IMR-90 (cell line): Measurements from ENCODE around the gene HAO2. TPM values are rescaled to one million over a fixed set of nuclear protein-coding genes. Genes with fewer than 3 reads are reported as not detected.

Source experiments
- ATAC-seq: fragments of 200-7000 bp; cut with Tn5 transposase; 2 replicates; pipeline ENCODE4 v1.9.1; 2020; ENCODE audit warnings: low read depth, mild to moderate bottlenecking, moderate library complexity
- BruUV-seq: library from RNA; stranded (reverse); fragments of 400-500 nt; replicated peaks from 2 replicates; lab custom pipeline; 2021; lab: Mats Ljungman, UMichigan
- CTCF ChIA-PET: fragments of 300-600 bp; formaldehyde crosslinking; extraction: SDS; loops from one replicate; lab custom pipeline; 2021; ENCODE audit warnings: antibody characterized with exemption; lab: Yijun Ruan, JAX
- POLR2A ChIA-PET: fragments of 300-600 bp; sonication (Branson Sonifier 250); formaldehyde crosslinking; loops from one replicate; lab custom pipeline; 2022; ENCODE audit warnings: antibody characterized with exemption; ENCODE audit not compliant: unreplicated experiment; lab: Charles Lee
- DNase-seq: peaks from one replicate; pipeline ENCODE4 v3.0.0; 2013
- H2AFZ ChIP-seq: replicated peaks from 2 replicates; pipeline ENCODE3; 2013; ENCODE audit warnings: low read length, mild to moderate bottlenecking; ENCODE audit not compliant: poor library complexity
- H2AK5ac ChIP-seq: 2 replicates; pipeline ENCODE4 v1.6.1; 2013; ENCODE audit warnings: low read depth, low read length, inconsistent platforms
- H2AK9ac ChIP-seq: replicated peaks from 2 replicates; pipeline ENCODE3; 2013; ENCODE audit warnings: mild to moderate bottlenecking, low read depth, low read length, moderate library complexity; ENCODE audit not compliant: poor library complexity
- H2BK120ac ChIP-seq: 2 replicates; pipeline ENCODE4 v1.6.1; 2013; ENCODE audit warnings: low read depth, low read length, inconsistent platforms
- H2BK15ac ChIP-seq: 3 replicates; pipeline ENCODE4 v1.6.1; 2013; ENCODE audit warnings: low read depth, low read length, inconsistent platforms
- H2BK20ac ChIP-seq: 2 replicates; pipeline ENCODE4 v1.6.1; 2013; ENCODE audit warnings: low read depth, mild to moderate bottlenecking, inconsistent platforms, low read length, moderate library complexity
- H2BK5ac ChIP-seq: 2 replicates; pipeline ENCODE4 v1.6.1; 2013; ENCODE audit warnings: mild to moderate bottlenecking, low read depth, low read length, inconsistent platforms; ENCODE audit not compliant: poor library complexity, severe bottlenecking
- H3K14ac ChIP-seq: replicated peaks from 2 replicates; pipeline ENCODE4 v1.6.1; 2013; ENCODE audit warnings: low read depth, low read length, inconsistent platforms
- H3K18ac ChIP-seq: 2 replicates; pipeline ENCODE4 v1.6.1; 2013; ENCODE audit warnings: low read depth, low read length, control low read depth
- H3K23ac ChIP-seq: 2 replicates; pipeline ENCODE4 v1.6.1; 2013; ENCODE audit warnings: low read depth, low read length, inconsistent platforms
- H3K27ac ChIP-seq: 2 replicates; pipeline ENCODE4 v1.5.1; 2013; ENCODE audit warnings: mild to moderate bottlenecking, control low read depth, low read length; ENCODE audit not compliant: insufficient read depth
- H3K27me3 ChIP-seq: 2 replicates; pipeline ENCODE4 v1.6.1; 2013; ENCODE audit warnings: low read length; ENCODE audit not compliant: control insufficient read depth, insufficient read depth
- H3K36me3 ChIP-seq: 2 replicates; pipeline ENCODE4 v1.6.1; 2013; ENCODE audit warnings: low read length, mixed read lengths; ENCODE audit not compliant: control insufficient read depth, insufficient read depth
- H3K4ac ChIP-seq: 2 replicates; pipeline ENCODE4 v1.6.1; 2013; ENCODE audit warnings: low read depth, low read length, inconsistent platforms
- H3K4me1 ChIP-seq: 2 replicates; pipeline ENCODE4 v1.6.1; 2013; ENCODE audit warnings: low read length, mixed read lengths; ENCODE audit not compliant: control insufficient read depth, insufficient read depth
- H3K4me2 ChIP-seq: 2 replicates; pipeline ENCODE4 v1.6.1; 2013; ENCODE audit warnings: low read depth, mild to moderate bottlenecking, control low read depth, low read length, moderate library complexity
- H3K4me3 ChIP-seq: 2 replicates; pipeline ENCODE4 v1.5.1; 2013; ENCODE audit warnings: low read depth, mild to moderate bottlenecking, control low read depth, low read length, moderate library complexity; ENCODE audit not compliant: insufficient read depth
- H3K56ac ChIP-seq: 2 replicates; pipeline ENCODE4 v1.6.1; 2013; ENCODE audit warnings: low read length, inconsistent platforms; ENCODE audit not compliant: insufficient read depth; ENCODE audit errors: extremely low read depth
- H3K79me1 ChIP-seq, 2 experiments: 2 replicates each; pipeline ENCODE4 v1.6.1; 2013; ENCODE audit warnings: low read length in 2 of 2, inconsistent platforms in 1 of 2, low read depth in 1 of 2
- H3K9ac ChIP-seq: 2 replicates; pipeline ENCODE4 v1.6.1; 2013; ENCODE audit warnings: low read depth, low read length, control low read depth
- H3K9me1 ChIP-seq: 2 replicates; pipeline ENCODE4 v1.6.1; 2013; ENCODE audit warnings: low read length, inconsistent platforms; ENCODE audit not compliant: insufficient read depth
- H3K9me3 ChIP-seq: 2 replicates; pipeline ENCODE4 v1.6.1; 2013; ENCODE audit warnings: low read length; ENCODE audit not compliant: control insufficient read depth, insufficient read depth
- H4K20me1 ChIP-seq: 2 replicates; pipeline ENCODE4 v1.6.1; 2013; ENCODE audit warnings: low read length, inconsistent platforms; ENCODE audit not compliant: insufficient read depth
- H4K5ac ChIP-seq: 2 replicates; pipeline ENCODE4 v1.6.1; 2013; ENCODE audit warnings: mild to moderate bottlenecking, low read depth, low read length, control low read depth
- H4K8ac ChIP-seq, 2 experiments: 2 replicates each; pipeline ENCODE4 v1.6.1; 2013; ENCODE audit warnings: low read depth in 2 of 2, low read length in 2 of 2, control low read depth in 1 of 2, inconsistent platforms in 1 of 2
- H4K91ac ChIP-seq: 2 replicates; pipeline ENCODE4 v1.6.1; 2013; ENCODE audit warnings: low read depth, low read length, inconsistent platforms; ENCODE audit not compliant: insufficient read depth
- BHLHE40 ChIP-seq: fragments of 150-350 bp; IDR thresholded peaks from 2 replicates; pipeline ENCODE4 v1.6.1; 2016; ENCODE audit warnings: mild to moderate bottlenecking, low read depth, low read length
- CEBPB ChIP-seq: IDR thresholded peaks from 2 replicates; pipeline ENCODE4 v1.6.1; 2012; ENCODE audit warnings: low read depth, low read length, improper control_type of control experiment
- CHD1 ChIP-seq: IDR thresholded peaks from 2 replicates; pipeline ENCODE4 v1.6.1; 2012; ENCODE audit warnings: low read depth, low read length, improper control_type of control experiment
- CTCF ChIP-seq: conservative IDR thresholded peaks from 2 replicates; pipeline ENCODE4 v1.5.1; 2012; ENCODE audit warnings: mild to moderate bottlenecking, low read depth, low read length, improper control_type of control experiment
- ELK1 ChIP-seq: fragments of 150-350 bp; IDR thresholded peaks from 2 replicates; pipeline ENCODE4 v1.6.1; 2016; ENCODE audit warnings: low read depth, mild to moderate bottlenecking, low read length, moderate library complexity, borderline replicate concordance
- FOS ChIP-seq: fragments of 150-350 bp; IDR thresholded peaks from 2 replicates; pipeline ENCODE4 v1.6.1; 2016; ENCODE audit warnings: low read depth, low read length
- MAFK ChIP-seq: IDR thresholded peaks from 2 replicates; pipeline ENCODE4 v1.6.1; 2012; ENCODE audit warnings: low read depth, low read length, improper control_type of control experiment
- MAZ ChIP-seq: IDR thresholded peaks from 2 replicates; pipeline ENCODE4 v1.6.1; 2012; ENCODE audit warnings: low read depth, mild to moderate bottlenecking, low read length, improper control_type of control experiment, moderate library complexity, borderline replicate concordance
- NFE2L2 ChIP-seq: fragments of 150-350 bp; IDR thresholded peaks from 2 replicates; pipeline ENCODE4 v1.6.1; 2016; ENCODE audit warnings: low read depth, mild to moderate bottlenecking, low read length
- POLR2A ChIP-seq: IDR thresholded peaks from 2 replicates; pipeline ENCODE4 v1.6.1; 2012; ENCODE audit warnings: mild to moderate bottlenecking, low read depth, low read length
- RAD21 ChIP-seq: IDR thresholded peaks from 2 replicates; pipeline ENCODE4 v1.6.1; 2012; ENCODE audit warnings: low read length, improper control_type of control experiment
- RCOR1 ChIP-seq: IDR thresholded peaks from 2 replicates; pipeline ENCODE4 v1.6.1; 2012; ENCODE audit warnings: mild to moderate bottlenecking, low read length, improper control_type of control experiment; ENCODE audit not compliant: insufficient replicate concordance
- SMC3 ChIP-seq: fragments of 150-350 bp; IDR thresholded peaks from 2 replicates; pipeline ENCODE4 v1.6.1; 2016; ENCODE audit warnings: low read depth, mild to moderate bottlenecking, antibody characterized with exemption, low read length, moderate library complexity
- USF2 ChIP-seq: fragments of 150-350 bp; IDR thresholded peaks from 2 replicates; pipeline ENCODE4 v1.6.1; 2017; ENCODE audit warnings: mild to moderate bottlenecking, antibody characterized with exemption, low read length, low read depth
- WGBS, 2 experiments: methylation state at CpG; one replicate each; pipeline versions ENCODE4 v1.1.5 to v1.1.7; 2013; ENCODE audit warnings: missing lambda C conversion rate in 2 of 2; ENCODE audit not compliant: insufficient read length in 1 of 2; ENCODE audit errors: extremely low coverage in 2 of 2; 5-methylcytosine and 5-hydroxymethylcytosine counted together
- dilution Hi-C: fragments of 300-500 bp; cut with HindIII; formaldehyde crosslinking; loops from one replicate; pipeline ENCODE4 v1.14.3; 2018; ENCODE audit warnings: low sequenced_read_pairs; ENCODE audit not compliant: unreplicated experiment
- in situ Hi-C: fragments of 300-500 bp; cut with MboI; formaldehyde crosslinking; loops from 3 replicates; pipeline ENCODE4 v1.14.3; 2019; ENCODE audit warnings: low sequenced_read_pairs, inconsistent platforms, mixed read lengths
- intact Hi-C: fragments of 100-400 bp; cut with micrococcal nuclease; formaldehyde crosslinking; loops from 2 replicates; pipeline ENCODE4 v1.10.0; 2022
- polyA plus RNA-seq, 3 experiments: library from polyadenylated mRNA; depleted of rRNA; stranded (reverse); fragments of >200 nt; gene quantifications; 2 replicates each; pipeline ENCODE4 v1.2.3, GENCODE V29; 2012; ENCODE audit warnings: low replicate concordance in 1 of 3
- total RNA-seq: library from RNA; depleted of rRNA; stranded (reverse); fragments of >200 nt; gene quantifications from 2 replicates; pipeline ENCODE4 v1.2.3, GENCODE V29; 2012

HAO2 gene
- total and polyA plus RNA-seq, 2 of the 4 experiments (the other 2 are of a cell fraction) = not detected

- Histone ChIP-seq H3K36me3 (no peaks in the 10 kb centered on the region), H2BK120ac (no peak overlapping the region), H3K79me1 (no peaks in the 10 kb centered on the region), H3K56ac (no peak overlapping the region), H2AFZ (no peak overlapping the region), H2AK5ac (no peak overlapping the region), H3K9me1 (no peaks in the 10 kb centered on the region), H3K4me3 (no peak overlapping the region), H3K9ac (no peak overlapping the region), H3K27ac (no peak overlapping the region), H2BK5ac (no peak overlapping the region), H3K27me3 (peaks cover 11% of the 10 kb centered on the region), H3K23ac (no peak overlapping the region), H3K4me1 (no peaks in the 10 kb centered on the region), H3K4ac (no peak overlapping the region), H4K5ac (no peak overlapping the region), H3K9me3 (no peaks in the 10 kb centered on the region), H2AK9ac (no peak overlapping the region), H4K91ac (no peak overlapping the region), H3K14ac (no peak overlapping the region), H3K18ac (no peak overlapping the region), H2BK20ac (no peak overlapping the region), H4K20me1 (no peaks in the 10 kb centered on the region), H4K8ac (no peak overlapping the region), H3K4me2 (no peak overlapping the region), H2BK15ac (no peak overlapping the region)
- BruUV-seq = no TSS peak
- intact Hi-C loops = no loop called here
- ChIA-PET POLR2A (no interaction called here), CTCF (no interaction called here)
- no peak for ATAC-seq
- in situ Hi-C loops = no loop called here
- WGBS, 2 experiments = 44% methylated on average over 2 of the region's 7 CpGs; no CpG with 5 or more reads in 1 of the 2 experiments
- no peak for DNase-seq
- no peak for TF ChIP-seq POLR2A
- no peak for TF ChIP-seq CEBPB
- no peak for TF ChIP-seq FOS
- TF ChIP-seq MAFK = no peak
- no peak for TF ChIP-seq USF2
- TF ChIP-seq NFE2L2 = no peak
- no peak for TF ChIP-seq CHD1
- TF ChIP-seq ELK1 = no peak
- no peak for TF ChIP-seq MAZ
- TF ChIP-seq RAD21 = no peak
- TF ChIP-seq SMC3 = no peak
- TF ChIP-seq RCOR1 = no peak
- no peak for TF ChIP-seq BHLHE40
- no peak for TF ChIP-seq CTCF
- dilution Hi-C loops = no loop called here
Observed at GRCh38 chr1:119326251-119326650, 42.3 kb upstream of the HAO2 start.
